IMR-90 (cell line): ENCODE measurements around the gene DPP8. TPM values are rescaled to one million over a fixed set of nuclear protein-coding genes. Genes with fewer than 3 reads are reported as not detected.

Experiments
- ATAC-seq: fragments of 200-7000 bp; cut with Tn5 transposase; 2 replicates; pipeline ENCODE4 v1.9.1; 2020; ENCODE audit warnings: low read depth, mild to moderate bottlenecking, moderate library complexity
- BruUV-seq: library from RNA; stranded (reverse); fragments of 400-500 nt; replicated peaks from 2 replicates; lab custom pipeline; 2021; lab: Mats Ljungman, UMichigan
- CTCF ChIA-PET: fragments of 300-600 bp; formaldehyde crosslinking; extraction: SDS; loops from one replicate; lab custom pipeline; 2021; ENCODE audit warnings: antibody characterized with exemption; lab: Yijun Ruan, JAX
- POLR2A ChIA-PET: fragments of 300-600 bp; sonication (Branson Sonifier 250); formaldehyde crosslinking; loops from one replicate; lab custom pipeline; 2022; ENCODE audit warnings: antibody characterized with exemption; ENCODE audit not compliant: unreplicated experiment; lab: Charles Lee
- DNase-seq: peaks from one replicate; pipeline ENCODE4 v3.0.0; 2013
- H2AFZ ChIP-seq: replicated peaks from 2 replicates; pipeline ENCODE3; 2013; ENCODE audit warnings: low read length, mild to moderate bottlenecking; ENCODE audit not compliant: poor library complexity
- H2AK5ac ChIP-seq: 2 replicates; pipeline ENCODE4 v1.6.1; 2013; ENCODE audit warnings: low read depth, low read length, inconsistent platforms
- H2AK9ac ChIP-seq: replicated peaks from 2 replicates; pipeline ENCODE3; 2013; ENCODE audit warnings: mild to moderate bottlenecking, low read depth, low read length, moderate library complexity; ENCODE audit not compliant: poor library complexity
- H2BK120ac ChIP-seq: 2 replicates; pipeline ENCODE4 v1.6.1; 2013; ENCODE audit warnings: low read depth, low read length, inconsistent platforms
- H2BK15ac ChIP-seq: 3 replicates; pipeline ENCODE4 v1.6.1; 2013; ENCODE audit warnings: low read depth, low read length, inconsistent platforms
- H2BK20ac ChIP-seq: 2 replicates; pipeline ENCODE4 v1.6.1; 2013; ENCODE audit warnings: low read depth, mild to moderate bottlenecking, inconsistent platforms, low read length, moderate library complexity
- H2BK5ac ChIP-seq: 2 replicates; pipeline ENCODE4 v1.6.1; 2013; ENCODE audit warnings: mild to moderate bottlenecking, low read depth, low read length, inconsistent platforms; ENCODE audit not compliant: poor library complexity, severe bottlenecking
- H3K14ac ChIP-seq: replicated peaks from 2 replicates; pipeline ENCODE4 v1.6.1; 2013; ENCODE audit warnings: low read depth, low read length, inconsistent platforms
- H3K18ac ChIP-seq: 2 replicates; pipeline ENCODE4 v1.6.1; 2013; ENCODE audit warnings: low read depth, low read length, control low read depth
- H3K23ac ChIP-seq: 2 replicates; pipeline ENCODE4 v1.6.1; 2013; ENCODE audit warnings: low read depth, low read length, inconsistent platforms
- H3K27ac ChIP-seq: 2 replicates; pipeline ENCODE4 v1.5.1; 2013; ENCODE audit warnings: mild to moderate bottlenecking, control low read depth, low read length; ENCODE audit not compliant: insufficient read depth
- H3K27me3 ChIP-seq: 2 replicates; pipeline ENCODE4 v1.6.1; 2013; ENCODE audit warnings: low read length; ENCODE audit not compliant: control insufficient read depth, insufficient read depth
- H3K36me3 ChIP-seq: 2 replicates; pipeline ENCODE4 v1.6.1; 2013; ENCODE audit warnings: low read length, mixed read lengths; ENCODE audit not compliant: control insufficient read depth, insufficient read depth
- H3K4ac ChIP-seq: 2 replicates; pipeline ENCODE4 v1.6.1; 2013; ENCODE audit warnings: low read depth, low read length, inconsistent platforms
- H3K4me1 ChIP-seq: 2 replicates; pipeline ENCODE4 v1.6.1; 2013; ENCODE audit warnings: low read length, mixed read lengths; ENCODE audit not compliant: control insufficient read depth, insufficient read depth
- H3K4me2 ChIP-seq: 2 replicates; pipeline ENCODE4 v1.6.1; 2013; ENCODE audit warnings: low read depth, mild to moderate bottlenecking, control low read depth, low read length, moderate library complexity
- H3K4me3 ChIP-seq: 2 replicates; pipeline ENCODE4 v1.5.1; 2013; ENCODE audit warnings: low read depth, mild to moderate bottlenecking, control low read depth, low read length, moderate library complexity; ENCODE audit not compliant: insufficient read depth
- H3K56ac ChIP-seq: 2 replicates; pipeline ENCODE4 v1.6.1; 2013; ENCODE audit warnings: low read length, inconsistent platforms; ENCODE audit not compliant: insufficient read depth; ENCODE audit errors: extremely low read depth
- H3K79me1 ChIP-seq, 2 experiments: 2 replicates each; pipeline ENCODE4 v1.6.1; 2013; ENCODE audit warnings: low read length in 2 of 2, inconsistent platforms in 1 of 2, low read depth in 1 of 2
- H3K9ac ChIP-seq: 2 replicates; pipeline ENCODE4 v1.6.1; 2013; ENCODE audit warnings: low read depth, low read length, control low read depth
- H3K9me1 ChIP-seq: 2 replicates; pipeline ENCODE4 v1.6.1; 2013; ENCODE audit warnings: low read length, inconsistent platforms; ENCODE audit not compliant: insufficient read depth
- H3K9me3 ChIP-seq: 2 replicates; pipeline ENCODE4 v1.6.1; 2013; ENCODE audit warnings: low read length; ENCODE audit not compliant: control insufficient read depth, insufficient read depth
- H4K20me1 ChIP-seq: 2 replicates; pipeline ENCODE4 v1.6.1; 2013; ENCODE audit warnings: low read length, inconsistent platforms; ENCODE audit not compliant: insufficient read depth
- H4K5ac ChIP-seq: 2 replicates; pipeline ENCODE4 v1.6.1; 2013; ENCODE audit warnings: mild to moderate bottlenecking, low read depth, low read length, control low read depth
- H4K8ac ChIP-seq, 2 experiments: 2 replicates each; pipeline ENCODE4 v1.6.1; 2013; ENCODE audit warnings: low read depth in 2 of 2, low read length in 2 of 2, control low read depth in 1 of 2, inconsistent platforms in 1 of 2
- H4K91ac ChIP-seq: 2 replicates; pipeline ENCODE4 v1.6.1; 2013; ENCODE audit warnings: low read depth, low read length, inconsistent platforms; ENCODE audit not compliant: insufficient read depth
- BHLHE40 ChIP-seq: fragments of 150-350 bp; IDR thresholded peaks from 2 replicates; pipeline ENCODE4 v1.6.1; 2016; ENCODE audit warnings: mild to moderate bottlenecking, low read depth, low read length
- CTCF ChIP-seq: conservative IDR thresholded peaks from 2 replicates; pipeline ENCODE4 v1.5.1; 2012; ENCODE audit warnings: mild to moderate bottlenecking, low read depth, low read length, improper control_type of control experiment
- MAFK ChIP-seq: IDR thresholded peaks from 2 replicates; pipeline ENCODE4 v1.6.1; 2012; ENCODE audit warnings: low read depth, low read length, improper control_type of control experiment
- MAZ ChIP-seq: IDR thresholded peaks from 2 replicates; pipeline ENCODE4 v1.6.1; 2012; ENCODE audit warnings: low read depth, mild to moderate bottlenecking, low read length, improper control_type of control experiment, moderate library complexity, borderline replicate concordance
- NFE2L2 ChIP-seq: fragments of 150-350 bp; IDR thresholded peaks from 2 replicates; pipeline ENCODE4 v1.6.1; 2016; ENCODE audit warnings: low read depth, mild to moderate bottlenecking, low read length
- POLR2A ChIP-seq: IDR thresholded peaks from 2 replicates; pipeline ENCODE4 v1.6.1; 2012; ENCODE audit warnings: mild to moderate bottlenecking, low read depth, low read length
- RFX5 ChIP-seq: IDR thresholded peaks from 2 replicates; pipeline ENCODE4 v1.8.0; 2012; ENCODE audit warnings: low read depth, mild to moderate bottlenecking, low read length, moderate library complexity
- WGBS, 2 experiments: methylation state at CpG; one replicate each; pipeline versions ENCODE4 v1.1.5 to v1.1.7; 2013; ENCODE audit warnings: missing lambda C conversion rate in 2 of 2; ENCODE audit not compliant: insufficient read length in 1 of 2; ENCODE audit errors: extremely low coverage in 2 of 2; 5-methylcytosine and 5-hydroxymethylcytosine counted together
- dilution Hi-C: fragments of 300-500 bp; cut with HindIII; formaldehyde crosslinking; loops from one replicate; pipeline ENCODE4 v1.14.3; 2018; ENCODE audit warnings: low sequenced_read_pairs; ENCODE audit not compliant: unreplicated experiment
- in situ Hi-C: fragments of 300-500 bp; cut with MboI; formaldehyde crosslinking; loops from 3 replicates; pipeline ENCODE4 v1.14.3; 2019; ENCODE audit warnings: low sequenced_read_pairs, inconsistent platforms, mixed read lengths
- intact Hi-C: fragments of 100-400 bp; cut with micrococcal nuclease; formaldehyde crosslinking; loops from 2 replicates; pipeline ENCODE4 v1.10.0; 2022
- polyA plus RNA-seq, 3 experiments: library from polyadenylated mRNA; depleted of rRNA; stranded (reverse); fragments of >200 nt; gene quantifications; 2 replicates each; pipeline ENCODE4 v1.2.3, GENCODE V29; 2012; ENCODE audit warnings: low replicate concordance in 1 of 3
- total RNA-seq: library from RNA; depleted of rRNA; stranded (reverse); fragments of >200 nt; gene quantifications from 2 replicates; pipeline ENCODE4 v1.2.3, GENCODE V29; 2012

Gene DPP8
- total and polyA plus RNA-seq, 2 of the 4 experiments (the other 2 are of a cell fraction), result 10.7 to 29.4 TPM

- 74% methylated on average over 4 of the region's 11 CpGs; no CpG with 5 or more reads in 1 of the 2 experiments for WGBS, 2 experiments
- Histone ChIP-seq H3K18ac (no peak overlapping the region), H2BK15ac (no peak overlapping the region), H3K4me2 (no peak overlapping the region), H2BK20ac (no peak overlapping the region), H2AK5ac (no peak overlapping the region), H2BK5ac (no peak overlapping the region), H3K36me3 (no peaks in the 10 kb centered on the region), H2AK9ac (no peak overlapping the region), H4K8ac (no peak overlapping the region), H3K14ac (no peak overlapping the region), H3K9me3 (no peaks in the 10 kb centered on the region), H3K23ac (no peak overlapping the region), H3K27me3 (peaks cover 39% of the 10 kb centered on the region), H3K56ac (no peak overlapping the region), H3K9ac (no peak overlapping the region), H4K20me1 (no peaks in the 10 kb centered on the region), H3K9me1 (no peaks in the 10 kb centered on the region; the same call in 1 of the 2 replicates), H3K4me1 (no peaks in the 10 kb centered on the region), H3K27ac (no peak overlapping the region), H2BK120ac (no peak overlapping the region), H2AFZ (no peak overlapping the region), H4K91ac (no peak overlapping the region), H3K79me1 (no peaks in the 10 kb centered on the region), H3K4me3 (no peak overlapping the region), H4K5ac (no peak overlapping the region), H3K4ac (no peak overlapping the region)
- no TSS peak for BruUV-seq
- ChIA-PET CTCF (interaction anchor here (0.8 kb wide), 1 partner anchor 74 kb away, joined by 3 read pairs; no protein-coding TSS in a partner anchor), POLR2A (no interaction called here)
- in situ Hi-C loops, result no loop called here
- intact Hi-C loops, result no loop called here
- ATAC-seq (no peak), DNase-seq (no peak)
- dilution Hi-C loops, result no loop called here
- TF ChIP-seq MAFK (no peak), BHLHE40 (no peak), POLR2A (no peak), CTCF (no peak), NFE2L2 (no peak), MAZ (no peak), RFX5 (no peak)
Measured at GRCh38 chr15:65394280-65394789, 123.2 kb downstream of the DPP8 start.
